Right atrium auricular region (tissue), 2 donors: ENCODE data around the gene MRPS6. TPM values are rescaled to one million over a fixed set of nuclear protein-coding genes. Genes with fewer than 3 reads are reported as not detected.

Source experiments
- DNase-seq: peaks from one replicate; pipeline ENCODE4 v3.0.0-alpha.2; 2019; ENCODE audit warnings: low spot score
- H3K27ac ChIP-seq, 2 donors: fragments of 200-600 bp; sonication (generic); 1 replicate in 1 of 2; 2 replicates in 1 of 2; pipeline ENCODE4 v1.5.1; 2016 to 2019
- H3K27me3 ChIP-seq, 2 donors: fragments of 200-600 bp; sonication (generic); one replicate each; pipeline versions ENCODE4 v1.5.1 to v1.6.0; 2017 to 2019
- H3K36me3 ChIP-seq: fragments of 200-600 bp; sonication (generic); one replicate; pipeline ENCODE4 v1.5.1; 2016
- H3K4me1 ChIP-seq, 2 donors: fragments of 200-600 bp; sonication (generic); one replicate each; pipeline versions ENCODE4 v1.5.1 to v1.6.0; 2017 to 2019
- H3K4me3 ChIP-seq, 2 donors: fragments of 200-600 bp; sonication (generic); 1 replicate in 1 of 2; 2 replicates in 1 of 2; pipeline ENCODE4 v1.5.1; 2017 to 2019; ENCODE audit warnings: mild to moderate bottlenecking in 1 of 2, moderate library complexity in 1 of 2
- H3K9me3 ChIP-seq, 2 donors: fragments of 200-600 bp; sonication (generic); one replicate each; pipeline ENCODE4 v1.5.1; 2019
- CTCF ChIP-seq, 2 donors: fragments of 200-600 bp; sonication (generic); IDR thresholded peaks; one replicate each; pipeline ENCODE4 v1.5.1; 2019; ENCODE audit warnings: antibody characterized with exemption in 2 of 2
- total RNA-seq, 2 donors: library from RNA; depleted of rRNA; stranded (reverse); fragments of >200 nt; gene quantifications; one replicate each; pipeline ENCODE4 v1.1.0, GENCODE V29; 2016

MRPS6 gene
- total RNA-seq, 2 donors from 2014 or later: 18.8 to 30.4 TPM

- no peak overlapping the region for H3K4me3 ChIP-seq
- DNase-seq: no peak
- no peak overlapping the region for H3K27ac ChIP-seq
- no peaks in the 10 kb centered on the region for H3K27me3 ChIP-seq
- no peak for TF ChIP-seq CTCF (IDR thresholded peaks at IDR 0.05)
- no peaks in the 10 kb centered on the region for H3K9me3 ChIP-seq
- H3K4me1 ChIP-seq: peaks cover 0 to 2% of the 10 kb centered on the region in 2 donors
- peaks cover 13% of the 10 kb centered on the region for H3K36me3 ChIP-seq
Observed at GRCh38 chr21:34094949-34095348, 21.6 kb downstream of the MRPS6 start.

- Histone ChIP-seq H3K36me3 (peaks cover 13% of the 10 kb centered on the region), H3K9me3 (no peaks in the 10 kb centered on the region), H3K27me3 (no peaks in the 10 kb centered on the region), H3K27ac (no peak overlapping the region), H3K4me1 (peaks cover 0 to 6% of the 10 kb centered on the region in 2 donors), H3K4me3 (no peak overlapping the region)
- DNase-seq: no peak
- TF ChIP-seq CTCF (IDR thresholded peaks at IDR 0.05): no peak
Observed at GRCh38 chr21:34097442-34097841, 24.1 kb downstream of the MRPS6 start.

GRCh38 chr21:34100337-34100736, 27.0 kb downstream of the MRPS6 start:
- H3K27me3 ChIP-seq: no peaks in the 10 kb centered on the region
- no peak for TF ChIP-seq CTCF (IDR thresholded peaks at IDR 0.05)
- no peak overlapping the region for H3K27ac ChIP-seq
- no peaks in the 10 kb centered on the region for H3K9me3 ChIP-seq
- no peak for DNase-seq
- no peak overlapping the region for H3K4me3 ChIP-seq
- H3K36me3 ChIP-seq: peaks cover 7% of the 10 kb centered on the region
- H3K4me1 ChIP-seq: peaks cover 0 to 6% of the 10 kb centered on the region in 2 donors

GRCh38 chr21:34100790-34101189, 27.4 kb downstream of the MRPS6 start:
- no peak for DNase-seq
- peaks cover 0 to 6% of the 10 kb centered on the region in 2 donors for H3K4me1 ChIP-seq
- no peak overlapping the region for H3K4me3 ChIP-seq
- H3K36me3 ChIP-seq: peaks cover 3% of the 10 kb centered on the region
- TF ChIP-seq CTCF (IDR thresholded peaks at IDR 0.05): no peak
- H3K27me3 ChIP-seq: no peaks in the 10 kb centered on the region
- H3K27ac ChIP-seq: no peak overlapping the region
- H3K9me3 ChIP-seq: no peaks in the 10 kb centered on the region

GRCh38 chr21:34105947-34106541, 32.7 kb downstream of the MRPS6 start:
- DNase-seq: no peak
- TF ChIP-seq CTCF (IDR thresholded peaks at IDR 0.05): no peak
- H3K4me3 ChIP-seq: no peak overlapping the region
- no peak overlapping the region for H3K27ac ChIP-seq
- H3K27me3 ChIP-seq: no peaks in the 10 kb centered on the region
- H3K9me3 ChIP-seq: no peaks in the 10 kb centered on the region
- H3K4me1 ChIP-seq: peaks cover 0 to 4% of the 10 kb centered on the region in 2 donors
- H3K36me3 ChIP-seq: no peaks in the 10 kb centered on the region

- H3K4me1 ChIP-seq: peaks cover 0 to 4% of the 10 kb centered on the region in 2 donors
- H3K4me3 ChIP-seq: no peak overlapping the region
- no peak for TF ChIP-seq CTCF (IDR thresholded peaks at IDR 0.05)
- H3K27ac ChIP-seq: no peak overlapping the region
- H3K36me3 ChIP-seq: no peaks in the 10 kb centered on the region
- no peaks in the 10 kb centered on the region for H3K9me3 ChIP-seq
- no peaks in the 10 kb centered on the region for H3K27me3 ChIP-seq
- no peak for DNase-seq
Observed at GRCh38 chr21:34107606-34108005, 34.2 kb downstream of the MRPS6 start.
